Tibial nerve (tissue), 3 donors: ENCODE data around the gene HSPD1.

Experiments used
- EP300 ChIP-seq, 2 donors: sonication (generic); formaldehyde crosslinking; IDR thresholded peaks; one replicate each; pipeline ENCODE4 v1.6.1; 2017; ENCODE audit warnings: antibody characterized with exemption in 2 of 2, mild to moderate bottlenecking in 1 of 2
- POLR2A ChIP-seq, 2 donors: fragments of 450-650 bp; IDR thresholded peaks; one replicate each; pipeline ENCODE4 v1.6.1; 2017; ENCODE audit warnings: antibody characterized with exemption in 2 of 2, mild to moderate bottlenecking in 2 of 2, moderate library complexity in 2 of 2

- TF ChIP-seq POLR2A (IDR thresholded peaks at IDR 0.05) (no peak), EP300 (IDR thresholded peaks at IDR 0.05) (no peak)
Observed at GRCh38 chr2:197504000-197504399, 4.4 kb upstream of the HSPD1 start.
